Endothelial cell of umbilical vein (primary cell): Measurements from ENCODE around the gene TNS1. TPM values are rescaled to one million over a fixed set of nuclear protein-coding genes. Genes with fewer than 3 reads are reported as not detected.

Source experiments
- BruUV-seq: library from RNA; stranded (reverse); fragments of 400-500 nt; replicated peaks from 2 replicates; lab custom pipeline; 2021; lab: Mats Ljungman, UMichigan
- CTCF ChIA-PET: fragments of 300-600, 350-600 bp; sonication (Branson Sonifier 250); formaldehyde crosslinking; loops from one replicate; lab custom pipeline; 2021; ENCODE audit warnings: antibody characterized with exemption, inconsistent platforms; lab: Charles Lee
- POLR2A ChIA-PET: fragments of 300-600, 350-600 bp; sonication (Branson Sonifier 250); formaldehyde crosslinking; loops from one replicate; lab custom pipeline; 2021; ENCODE audit warnings: antibody characterized with exemption, inconsistent platforms; lab: Charles Lee
- DNase-seq: peaks from one replicate; pipeline ENCODE4 v3.0.0-alpha.2; 2011; ENCODE audit warnings: low read depth, low spot score
- FAIRE-seq: peaks from 2 replicates; lab custom pipeline; 2011; peaks lifted over from hg19 to GRCh38; lab: Jason Lieb, UNC
- H2AFZ ChIP-seq: 2 replicates; pipeline ENCODE4 v1.6.0; 2012; ENCODE audit warnings: low read depth, low read length, control low read depth, inconsistent platforms
- H3K27ac ChIP-seq: 2 replicates; pipeline ENCODE4 v1.5.1; 2011; ENCODE audit warnings: low read depth, mild to moderate bottlenecking, control low read depth, low read length, moderate library complexity; ENCODE audit not compliant: insufficient read depth
- H3K27me3 ChIP-seq, 2 experiments: 2 replicates each; pipeline versions ENCODE4 v1.6.0 to v1.6.1; 2011; ENCODE audit warnings: low read length in 2 of 2, mixed read lengths in 1 of 2; ENCODE audit not compliant: control insufficient read depth in 2 of 2, insufficient read depth in 2 of 2
- H3K36me3 ChIP-seq, 2 experiments: 2 replicates in 1 of 2; 3 replicates in 1 of 2; pipeline ENCODE4 v1.5.1; 2011; ENCODE audit warnings: low read length in 2 of 2, mild to moderate bottlenecking in 1 of 2, moderate library complexity in 1 of 2; ENCODE audit not compliant: control insufficient read depth in 2 of 2, insufficient read depth in 2 of 2; ENCODE audit errors: extremely low read depth in 1 of 2
- H3K4me1 ChIP-seq: 3 replicates; pipeline ENCODE4 v1.5.1; 2011; ENCODE audit warnings: mild to moderate bottlenecking, low read length; ENCODE audit not compliant: control insufficient read depth, insufficient read depth; ENCODE audit errors: extremely low read depth
- H3K4me2 ChIP-seq: 2 replicates; pipeline ENCODE4 v1.6.1; 2011; ENCODE audit warnings: low read length, control low read depth, mixed read lengths; ENCODE audit not compliant: insufficient read depth
- H3K4me3 ChIP-seq, 3 experiments: fragments of 200-600 bp in 1 of 3; sonication (generic), shearing (Covaris generic) in 1 of 3; replicated peaks in 1 of 3; 2 replicates each; pipeline ENCODE4 v1.5.1; 2011 to 2016; ENCODE audit warnings: control low read depth in 3 of 3, low read length in 3 of 3, mild to moderate bottlenecking in 2 of 3, inconsistent platforms in 1 of 3, low read depth in 1 of 3, moderate library complexity in 1 of 3; ENCODE audit not compliant: insufficient read depth in 1 of 3
- H3K79me2 ChIP-seq: 2 replicates; pipeline ENCODE4 v1.6.0; 2012; ENCODE audit warnings: low read length, inconsistent platforms; ENCODE audit not compliant: control insufficient read depth, insufficient read depth
- H3K9ac ChIP-seq: replicated peaks from 2 replicates; pipeline ENCODE3; 2011; ENCODE audit warnings: low read length, control low read depth; ENCODE audit not compliant: insufficient read depth; ENCODE audit errors: extremely low read depth
- H3K9me1 ChIP-seq: replicated peaks from 3 replicates; pipeline ENCODE4 v1.6.0; 2011; ENCODE audit warnings: mild to moderate bottlenecking, low read length; ENCODE audit not compliant: control insufficient read depth, insufficient read depth; ENCODE audit errors: extremely low read depth
- H3K9me3 ChIP-seq: replicated peaks from 2 replicates; pipeline ENCODE4 v1.5.1; 2012; ENCODE audit warnings: low read length, inconsistent platforms; ENCODE audit not compliant: control insufficient read depth, insufficient read depth
- H4K20me1 ChIP-seq: replicated peaks from 2 replicates; pipeline ENCODE3; 2011; ENCODE audit warnings: mild to moderate bottlenecking, low read length; ENCODE audit not compliant: control insufficient read depth, insufficient read depth; ENCODE audit errors: extremely low read depth
- EZH2 ChIP-seq: IDR thresholded peaks from 2 replicates; pipeline ENCODE4 v1.6.1; 2012; ENCODE audit warnings: borderline replicate concordance, low read depth, mild to moderate bottlenecking, moderate library complexity, low read length, inconsistent platforms; ENCODE audit not compliant: severe bottlenecking
- FOS ChIP-seq: IDR thresholded peaks from 2 replicates; pipeline ENCODE4 v1.6.1; 2011; ENCODE audit warnings: mild to moderate bottlenecking, low read length, moderate library complexity, borderline replicate concordance; ENCODE audit not compliant: insufficient read depth
- GATA2 ChIP-seq: IDR thresholded peaks from 2 replicates; pipeline ENCODE4 v1.7.0; 2011; ENCODE audit warnings: low read depth, mild to moderate bottlenecking, moderate library complexity, mixed read lengths, low read length; ENCODE audit not compliant: insufficient read length, insufficient read depth
- JUN ChIP-seq: IDR thresholded peaks from 2 replicates; pipeline ENCODE4 v1.6.1; 2011; ENCODE audit warnings: borderline replicate concordance, low read depth; ENCODE audit not compliant: insufficient read length, insufficient read depth
- MYC ChIP-seq: IDR thresholded peaks from one replicate; pipeline ENCODE4 v1.6.1; 2011; ENCODE audit warnings: mild to moderate bottlenecking, low read depth, low read length
- POLR2A ChIP-seq: IDR thresholded peaks from 2 replicates; pipeline ENCODE4 v1.6.1; 2012; ENCODE audit warnings: low read depth, mild to moderate bottlenecking, control low read depth, low read length
- POLR2AphosphoS5 ChIP-seq: IDR thresholded peaks from 2 replicates; pipeline ENCODE4 v1.6.1; 2012; ENCODE audit warnings: low read depth, mild to moderate bottlenecking, control low read depth, low read length, moderate library complexity; ENCODE audit not compliant: insufficient read depth
- dilution Hi-C: fragments of 300-500 bp; cut with MboI; formaldehyde crosslinking; loops from one replicate; pipeline ENCODE4 v1.15.0; 2019; ENCODE audit warnings: low sequenced_read_pairs; ENCODE audit not compliant: extremely low pct_ligation_motif_present
- intact Hi-C: fragments of 100-400 bp; cut with micrococcal nuclease; formaldehyde crosslinking; loops from one replicate; pipeline ENCODE4 v1.10.0; 2022
- polyA plus RNA-seq, 4 experiments: library from polyadenylated mRNA; depleted of rRNA in 3 of 4; stranded (reverse) in 3 of 4; unstranded in 1 of 4; fragments of >200 nt; gene quantifications; 2 replicates each; pipeline versions ENCODE4 v1.2.1 to v1.2.3, GENCODE V29; 2011 to 2012; ENCODE audit warnings: missing spikeins in 1 of 4
- total RNA-seq: library from RNA; stranded (reverse); gene quantifications from 2 replicates; pipeline ENCODE4 v1.2.3, GENCODE V29; 2021
- TF ChIP-seq, protein P1 (sequence below), 2 donors: IDR thresholded peaks; 1 replicate in 1 of 2; 2 replicates in 1 of 2; pipeline ENCODE4 v1.5.1; 2011; ENCODE audit warnings: low read length in 2 of 2, mild to moderate bottlenecking in 2 of 2, moderate library complexity in 2 of 2, control low read depth in 1 of 2, inconsistent platforms in 1 of 2, low read depth in 1 of 2; ENCODE audit not compliant: insufficient read depth in 1 of 2; ENCODE audit errors: extremely low read depth in 1 of 2
- TF ChIP-seq, protein P2 (sequence below): IDR thresholded peaks from 2 replicates; pipeline ENCODE4 v1.6.1; 2011; ENCODE audit not compliant: insufficient read depth, insufficient read length

TNS1 gene
- total and polyA plus RNA-seq, 2 donors (not counting 3 experiments of a cell fraction or from before 2014, with no cell fraction given), result 11.0 to 52.1 TPM

- no peaks in the 10 kb centered on the region for H4K20me1 ChIP-seq
- no peak for TF ChIP-seq JUN
- no peak for TF ChIP-seq POLR2AphosphoS5
- TF ChIP-seq, protein P1, sequence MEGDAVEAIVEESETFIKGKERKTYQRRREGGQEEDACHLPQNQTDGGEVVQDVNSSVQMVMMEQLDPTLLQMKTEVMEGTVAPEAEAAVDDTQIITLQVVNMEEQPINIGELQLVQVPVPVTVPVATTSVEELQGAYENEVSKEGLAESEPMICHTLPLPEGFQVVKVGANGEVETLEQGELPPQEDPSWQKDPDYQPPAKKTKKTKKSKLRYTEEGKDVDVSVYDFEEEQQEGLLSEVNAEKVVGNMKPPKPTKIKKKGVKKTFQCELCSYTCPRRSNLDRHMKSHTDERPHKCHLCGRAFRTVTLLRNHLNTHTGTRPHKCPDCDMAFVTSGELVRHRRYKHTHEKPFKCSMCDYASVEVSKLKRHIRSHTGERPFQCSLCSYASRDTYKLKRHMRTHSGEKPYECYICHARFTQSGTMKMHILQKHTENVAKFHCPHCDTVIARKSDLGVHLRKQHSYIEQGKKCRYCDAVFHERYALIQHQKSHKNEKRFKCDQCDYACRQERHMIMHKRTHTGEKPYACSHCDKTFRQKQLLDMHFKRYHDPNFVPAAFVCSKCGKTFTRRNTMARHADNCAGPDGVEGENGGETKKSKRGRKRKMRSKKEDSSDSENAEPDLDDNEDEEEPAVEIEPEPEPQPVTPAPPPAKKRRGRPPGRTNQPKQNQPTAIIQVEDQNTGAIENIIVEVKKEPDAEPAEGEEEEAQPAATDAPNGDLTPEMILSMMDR (IDR thresholded peaks at IDR 0.05; ENCODE audit: extremely low read depth in 1 of 2, insufficient read depth in 1 of 2, low read depth in 1 of 2, low read length in 2 of 2), result no peak
- TF ChIP-seq FOS, result no peak
- TF ChIP-seq EZH2, result no peak
- TF ChIP-seq POLR2A, result no peak
- TF ChIP-seq, protein P2, sequence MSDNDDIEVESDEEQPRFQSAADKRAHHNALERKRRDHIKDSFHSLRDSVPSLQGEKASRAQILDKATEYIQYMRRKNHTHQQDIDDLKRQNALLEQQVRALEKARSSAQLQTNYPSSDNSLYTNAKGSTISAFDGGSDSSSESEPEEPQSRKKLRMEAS, result no peak
- TF ChIP-seq GATA2, result no peak
- TF ChIP-seq MYC, result no peak
- intact Hi-C loops (no loop called here), dilution Hi-C loops (no loop called here)
- no peak overlapping the region for H3K4me2 ChIP-seq
- H3K4me1 ChIP-seq, result peaks cover 19% of the 10 kb centered on the region
- BruUV-seq, result no TSS peak
- FAIRE-seq, result no peak
- no peak for DNase-seq
- H3K9ac ChIP-seq, result no peak overlapping the region
- ChIA-PET CTCF (interaction anchor here (1.2 to 2.4 kb wide), 4 partner anchors 18 to 222 kb away, joined by 3 to 12 read pairs (median 3); no protein-coding TSS in a partner anchor), POLR2A (no interaction called here)
- peaks cover 0 to 6% of the 10 kb centered on the region in 2 experiments for H3K27me3 ChIP-seq
- no peaks in the 10 kb centered on the region for H3K9me1 ChIP-seq
- no peak overlapping the region for H3K27ac ChIP-seq
- no peaks in the 10 kb centered on the region for H3K36me3 ChIP-seq
- no peaks in the 10 kb centered on the region for H3K79me2 ChIP-seq
- no peak overlapping the region for H3K4me3 ChIP-seq
- H3K9me3 ChIP-seq, result no peaks in the 10 kb centered on the region
- H2AFZ ChIP-seq, result no peak overlapping the region
These were observed 8.9 kb upstream of the TNS1 start for GRCh38 chr2:218011653-218012040.
